BE2C (cell line): ENCODE results near the gene TRPC6. TPM values are rescaled to one million over a fixed set of nuclear protein-coding genes. Genes with fewer than 3 reads are reported as not detected.

Experiments used
- DNase-seq: peaks from one replicate; pipeline ENCODE4 v3.0.0-alpha.2; 2020
- H3K27me3 ChIP-seq: fragments of 250-450 bp; sonication (Bioruptor Pico); 2 replicates; pipeline ENCODE4 v1.5.1; 2020; ENCODE audit warnings: mild to moderate bottlenecking
- H3K36me3 ChIP-seq: fragments of 250-450 bp; sonication (Bioruptor Pico); 2 replicates; pipeline ENCODE4 v1.5.1; 2020; ENCODE audit warnings: mild to moderate bottlenecking
- H3K4me1 ChIP-seq: fragments of 250-450 bp; sonication (Bioruptor Pico); 2 replicates; pipeline ENCODE4 v1.5.1; 2020
- H3K4me3 ChIP-seq: 2 replicates; pipeline ENCODE4 v1.5.1; 2011; ENCODE audit warnings: low read depth, low read length
- H3K9me3 ChIP-seq: fragments of 250-450 bp; sonication (Bioruptor Pico); 2 replicates; pipeline ENCODE4 v1.5.1; 2020
- polyA plus RNA-seq: library from polyadenylated mRNA; unstranded; fragments of >200 nt; gene quantifications from one replicate; pipeline ENCODE4 v1.2.1, GENCODE V29; 2012; ENCODE audit warnings: low read depth, missing spikeins; ENCODE audit not compliant: insufficient read length, insufficient read depth
- TF ChIP-seq, protein P1 (sequence below): IDR thresholded peaks from 2 replicates; pipeline ENCODE4 v1.5.1; 2012; ENCODE audit warnings: mild to moderate bottlenecking, low read depth, low read length

TRPC6 gene
- polyA plus RNA-seq: not detected

DNA sequence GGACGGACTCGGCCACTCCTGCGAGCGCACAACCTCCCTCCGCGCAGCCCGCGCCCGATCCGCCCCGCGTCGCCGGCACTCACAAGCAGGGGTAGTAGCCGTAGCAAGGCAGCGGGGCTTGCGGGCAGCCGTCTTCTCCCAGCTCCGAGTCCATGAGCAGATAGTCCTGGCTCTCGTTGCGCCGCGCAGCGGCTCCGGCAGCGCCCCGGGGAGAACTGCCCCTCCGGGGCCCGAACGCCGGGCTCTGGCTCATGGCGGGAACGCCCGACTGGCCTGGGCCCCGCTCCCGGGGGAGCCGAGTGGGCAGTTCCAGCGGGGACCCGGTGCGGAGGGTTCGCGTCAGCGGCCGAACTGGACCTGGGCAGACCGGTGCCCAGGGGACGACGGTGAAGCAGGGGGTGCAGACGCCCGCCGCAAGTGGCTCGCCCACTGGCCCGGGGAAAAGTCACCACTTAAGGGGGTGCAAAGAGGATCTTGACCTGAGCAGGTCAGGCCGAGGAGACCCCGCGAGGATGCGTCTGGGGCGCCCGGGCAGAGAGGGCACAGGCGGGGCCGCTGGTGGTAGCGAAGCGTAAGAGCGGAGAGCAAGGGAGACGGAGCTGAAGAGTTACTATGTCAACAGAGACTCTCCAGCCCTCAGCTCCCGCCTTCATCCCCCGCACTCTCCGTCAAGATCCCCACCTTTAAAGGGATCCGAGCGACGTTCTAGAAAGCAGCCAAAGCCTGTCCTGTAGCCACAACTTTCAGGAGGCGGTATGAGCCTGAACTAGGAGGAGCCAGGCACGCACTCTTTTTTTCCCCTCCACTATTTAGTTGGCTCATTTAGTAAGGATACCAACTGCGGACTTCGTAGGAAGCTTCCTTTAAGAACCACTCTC, at the start of gene TRPC6:
Gene TRPC6 (minus strand): TSS at position 757 of the 878 bp plus-strand sequence. CDS start 504 bp downstream, at position 253.
- no peak for DNase-seq
- H3K4me1 ChIP-seq: no peaks in the 10 kb centered on the region
- peaks cover 11% of the 10 kb centered on the region for H3K27me3 ChIP-seq
- TF ChIP-seq, protein P1, sequence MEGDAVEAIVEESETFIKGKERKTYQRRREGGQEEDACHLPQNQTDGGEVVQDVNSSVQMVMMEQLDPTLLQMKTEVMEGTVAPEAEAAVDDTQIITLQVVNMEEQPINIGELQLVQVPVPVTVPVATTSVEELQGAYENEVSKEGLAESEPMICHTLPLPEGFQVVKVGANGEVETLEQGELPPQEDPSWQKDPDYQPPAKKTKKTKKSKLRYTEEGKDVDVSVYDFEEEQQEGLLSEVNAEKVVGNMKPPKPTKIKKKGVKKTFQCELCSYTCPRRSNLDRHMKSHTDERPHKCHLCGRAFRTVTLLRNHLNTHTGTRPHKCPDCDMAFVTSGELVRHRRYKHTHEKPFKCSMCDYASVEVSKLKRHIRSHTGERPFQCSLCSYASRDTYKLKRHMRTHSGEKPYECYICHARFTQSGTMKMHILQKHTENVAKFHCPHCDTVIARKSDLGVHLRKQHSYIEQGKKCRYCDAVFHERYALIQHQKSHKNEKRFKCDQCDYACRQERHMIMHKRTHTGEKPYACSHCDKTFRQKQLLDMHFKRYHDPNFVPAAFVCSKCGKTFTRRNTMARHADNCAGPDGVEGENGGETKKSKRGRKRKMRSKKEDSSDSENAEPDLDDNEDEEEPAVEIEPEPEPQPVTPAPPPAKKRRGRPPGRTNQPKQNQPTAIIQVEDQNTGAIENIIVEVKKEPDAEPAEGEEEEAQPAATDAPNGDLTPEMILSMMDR: no peak
- no peaks in the 10 kb centered on the region for H3K36me3 ChIP-seq
- no peaks in the 10 kb centered on the region; the same call in 1 of the 2 replicates for H3K9me3 ChIP-seq
- H3K4me3 ChIP-seq: no peak within 1 kb of the TSS

DNA sequence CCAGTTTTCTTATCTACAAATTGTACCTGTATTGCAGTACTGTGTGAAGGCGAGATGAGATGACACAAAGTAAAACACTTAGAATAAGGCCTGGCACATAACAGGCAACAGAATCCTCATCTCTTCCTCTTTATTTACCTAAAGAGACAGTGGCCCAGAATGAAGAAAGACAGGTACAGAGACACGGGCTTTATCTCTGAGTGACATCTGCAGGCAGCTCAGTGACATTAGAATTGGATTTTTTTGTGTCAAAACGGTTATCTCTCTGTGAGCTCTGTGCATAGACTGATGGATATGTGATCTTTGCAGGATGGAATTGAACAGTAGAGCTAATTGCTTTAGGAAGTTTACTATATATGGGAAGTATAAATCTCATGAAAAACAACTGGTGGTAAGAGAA, 36.2 kb upstream of the TRPC6 start:
- H3K36me3 ChIP-seq: no peaks in the 10 kb centered on the region
- TF ChIP-seq, protein P1: no peak
- no peak overlapping the region for H3K4me3 ChIP-seq
- no peak for DNase-seq
- H3K4me1 ChIP-seq: no peaks in the 10 kb centered on the region
- no peaks in the 10 kb centered on the region for H3K27me3 ChIP-seq
- H3K9me3 ChIP-seq: no peaks in the 10 kb centered on the region; the same call in 1 of the 2 replicates

DNA sequence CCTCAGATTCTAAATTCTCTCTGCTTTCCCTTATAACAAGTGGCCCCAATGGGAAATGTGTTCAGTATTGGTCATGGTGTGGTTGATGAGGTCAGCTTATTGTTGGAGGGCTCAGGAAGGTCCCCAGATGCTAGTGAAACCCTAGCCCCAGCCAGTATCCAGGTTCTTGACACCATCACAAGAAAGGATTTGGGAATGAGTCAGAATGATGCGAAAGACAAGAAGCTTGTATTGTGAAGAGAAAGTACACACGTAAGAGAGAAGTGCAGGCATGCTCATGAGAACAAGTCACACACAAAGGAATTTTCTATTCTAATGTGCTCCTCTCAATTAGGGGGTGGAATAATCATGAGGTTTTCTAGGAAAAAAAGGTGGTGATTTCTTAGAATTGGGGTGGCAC, 34.9 kb upstream of the TRPC6 start:
- Histone ChIP-seq H3K27me3 (no peaks in the 10 kb centered on the region), H3K36me3 (no peaks in the 10 kb centered on the region), H3K9me3 (no peaks in the 10 kb centered on the region; the same call in 1 of the 2 replicates), H3K4me1 (no peaks in the 10 kb centered on the region), H3K4me3 (no peak overlapping the region)
- TF ChIP-seq, protein P1: no peak
- no peak for DNase-seq

DNA sequence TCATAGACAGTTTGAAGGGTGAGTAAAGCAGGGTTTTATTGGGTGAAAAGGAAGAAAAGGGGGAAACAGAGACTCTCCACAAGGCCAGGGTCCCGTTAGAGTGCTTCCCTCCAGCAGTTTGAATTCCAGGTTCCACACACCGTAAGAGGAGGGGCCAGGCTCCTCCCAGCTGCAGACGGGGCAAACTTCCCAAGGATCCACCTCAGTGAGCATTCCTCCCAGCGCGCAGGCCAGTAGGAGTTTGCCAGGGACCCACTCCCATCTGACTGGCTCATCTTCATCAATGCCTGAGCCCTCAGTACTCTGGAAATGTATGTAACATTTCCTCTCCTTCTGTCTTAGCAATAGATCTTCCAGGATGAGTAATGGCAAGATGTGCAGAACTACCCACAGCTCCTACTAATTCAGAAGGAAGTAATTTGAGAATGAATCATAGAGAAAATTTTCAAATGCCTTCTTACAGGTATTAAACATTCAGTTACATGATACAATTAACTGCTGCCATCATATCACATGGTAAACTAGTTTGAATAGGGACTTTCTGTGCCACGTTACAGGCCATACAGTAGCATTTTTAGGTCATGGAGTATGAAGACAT, 34.0 kb upstream of the TRPC6 start:
- Histone ChIP-seq H3K36me3 (no peaks in the 10 kb centered on the region), H3K9me3 (no peaks in the 10 kb centered on the region; the same call in 1 of the 2 replicates), H3K4me3 (no peak overlapping the region), H3K4me1 (no peaks in the 10 kb centered on the region), H3K27me3 (no peaks in the 10 kb centered on the region)
- DNase-seq: no peak
- TF ChIP-seq, protein P1: no peak

DNA sequence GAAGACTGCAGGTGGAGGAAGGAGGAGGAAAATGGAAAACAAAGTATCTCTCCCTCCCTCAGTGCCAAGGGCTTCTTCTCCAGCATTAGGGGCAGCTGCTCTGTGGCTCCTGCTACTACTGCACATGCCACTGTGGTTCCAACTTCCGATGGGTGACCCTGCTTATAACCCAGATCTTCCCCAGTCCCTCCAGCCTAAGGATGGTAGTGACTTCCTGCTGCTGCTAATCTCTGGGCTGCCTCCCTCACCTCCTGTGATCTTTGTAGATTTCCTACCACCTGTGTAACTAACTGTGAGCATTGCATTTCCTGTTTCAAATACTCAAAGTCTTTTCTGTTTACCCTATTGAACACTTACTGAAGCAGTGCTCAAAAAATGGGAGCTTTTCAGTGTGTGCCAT, 28.7 kb upstream of the TRPC6 start:
- no peak overlapping the region for H3K4me3 ChIP-seq

More for the DNA sequence above, 28.7 kb upstream of the TRPC6 start:
- TF ChIP-seq, protein P1: no peak
- no peaks in the 10 kb centered on the region for H3K36me3 ChIP-seq
- no peak for DNase-seq
- no peaks in the 10 kb centered on the region for H3K4me1 ChIP-seq
- no peaks in the 10 kb centered on the region for H3K27me3 ChIP-seq
- H3K9me3 ChIP-seq: no peaks in the 10 kb centered on the region
